Endothelial cell (in vitro differentiated cells): ENCODE results near the gene CPB1. TPM values are rescaled to one million over a fixed set of nuclear protein-coding genes. Genes with fewer than 3 reads are reported as not detected.

Experiments used
- DNase-seq: peaks from one replicate; pipeline ENCODE4 v3.0.0; 2021; ENCODE audit warnings: low spot score
- H3K27ac Mint-ChIP-seq: one replicate; pipeline ENCODE4 v1.8.0; 2021; ENCODE audit warnings: mixed read lengths, inconsistent platforms; ENCODE audit not compliant: unreplicated experiment
- H3K27me3 Mint-ChIP-seq: one replicate; pipeline ENCODE4 v1.8.0; 2021; ENCODE audit warnings: mild to moderate bottlenecking, moderate library complexity, mixed read lengths, inconsistent platforms; ENCODE audit not compliant: unreplicated experiment
- H3K36me3 Mint-ChIP-seq: one replicate; pipeline ENCODE4 v1.8.0; 2021; ENCODE audit warnings: mild to moderate bottlenecking, low read depth, mixed read lengths, inconsistent platforms; ENCODE audit not compliant: unreplicated experiment
- H3K4me1 Mint-ChIP-seq: one replicate; pipeline ENCODE4 v1.8.0; 2021; ENCODE audit warnings: mild to moderate bottlenecking, mixed read lengths, inconsistent platforms; ENCODE audit not compliant: unreplicated experiment
- H3K4me3 Mint-ChIP-seq: one replicate; pipeline ENCODE4 v1.8.0; 2021; ENCODE audit warnings: mild to moderate bottlenecking, mixed read lengths, inconsistent platforms; ENCODE audit not compliant: unreplicated experiment
- H3K9me3 Mint-ChIP-seq: one replicate; pipeline ENCODE4 v1.8.0; 2021; ENCODE audit warnings: mixed read lengths, inconsistent platforms; ENCODE audit not compliant: unreplicated experiment
- CTCF ChIP-seq: fragments of 200-600 bp; sonication (generic); IDR thresholded peaks from one replicate; pipeline ENCODE4 v1.5.0; 2021; ENCODE audit warnings: antibody characterized with exemption; ENCODE audit not compliant: unreplicated experiment
- total RNA-seq: library from RNA; stranded (reverse); fragmentation: NEBNext Ultra II Directional; extraction: Animal tissue kit (Norgen Biotek cat#: 25700); gene quantifications from one replicate; pipeline ENCODE4 v1.2.1, GENCODE V29; 2021; ENCODE audit not compliant: unreplicated experiment

Gene CPB1
- total RNA-seq, 1 donor from 2014 or later, result 37.2 TPM

DNA sequence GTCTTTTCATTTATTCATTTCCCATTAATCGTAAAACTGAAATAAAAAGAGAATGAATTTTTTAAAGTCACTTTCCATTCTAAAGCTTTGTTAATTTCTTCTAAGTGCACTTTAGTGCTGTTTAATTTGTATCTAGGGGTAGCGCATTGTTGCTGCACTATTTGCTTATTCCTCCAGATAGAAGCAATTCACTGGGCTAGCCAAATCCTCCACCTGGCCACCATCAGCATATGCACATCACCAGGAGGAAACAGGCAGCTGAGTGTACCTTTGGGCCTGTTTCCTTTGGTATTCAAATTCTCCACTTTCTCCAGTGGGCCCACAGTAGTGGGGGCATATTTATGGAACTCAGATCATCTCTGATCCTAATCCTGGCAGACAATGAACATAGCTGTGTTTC, 29.8 kb upstream of the CPB1 start:
- Mint-ChIP-seq H3K4me3 (no peak overlapping the region), H3K4me1 (no peaks in the 10 kb centered on the region), H3K27me3 (peaks cover 1% of the 10 kb centered on the region), H3K9me3 (no peaks in the 10 kb centered on the region), H3K27ac (no peak overlapping the region), H3K36me3 (no peaks in the 10 kb centered on the region)
- TF ChIP-seq CTCF, result no peak
- DNase-seq, result no peak

DNA sequence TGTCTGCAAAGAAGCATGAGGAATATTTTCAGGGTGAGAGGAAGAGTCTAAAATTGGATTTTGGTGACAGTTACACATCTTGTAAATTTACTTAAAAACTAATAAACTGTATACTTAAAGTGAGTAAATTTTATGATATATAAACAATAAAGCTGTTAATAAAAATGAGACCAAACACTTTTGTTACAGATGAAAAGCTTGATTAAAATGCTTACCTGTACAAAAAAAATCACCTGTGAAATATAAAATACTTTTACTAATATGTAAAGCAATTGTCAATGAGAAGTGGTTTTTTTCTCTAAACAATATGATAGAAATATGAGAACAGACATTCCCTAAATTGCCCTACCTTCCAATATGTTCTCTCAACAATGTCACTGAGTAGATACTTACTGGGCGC, 27.2 kb upstream of the CPB1 start:
- no peak for TF ChIP-seq CTCF
- H3K27me3 Mint-ChIP-seq, result no peaks in the 10 kb centered on the region
- no peaks in the 10 kb centered on the region for H3K9me3 Mint-ChIP-seq
- H3K4me1 Mint-ChIP-seq, result no peaks in the 10 kb centered on the region
- H3K36me3 Mint-ChIP-seq, result no peaks in the 10 kb centered on the region
- H3K4me3 Mint-ChIP-seq, result no peak overlapping the region
- DNase-seq, result no peak
- H3K27ac Mint-ChIP-seq, result no peak overlapping the region

- H3K36me3 Mint-ChIP-seq, result no peaks in the 10 kb centered on the region
- no peak overlapping the region for H3K27ac Mint-ChIP-seq
- peaks cover 4% of the 10 kb centered on the region for H3K4me1 Mint-ChIP-seq
- H3K27me3 Mint-ChIP-seq, result no peaks in the 10 kb centered on the region
- no peak overlapping the region for H3K4me3 Mint-ChIP-seq
- no peak for DNase-seq
- H3K9me3 Mint-ChIP-seq, result no peaks in the 10 kb centered on the region
- no peak for TF ChIP-seq CTCF
Measured at GRCh38 chr3:148809835-148810234, 17.8 kb upstream of the CPB1 start.

GRCh38 chr3:148815316-148816110, 12.1 kb upstream of the CPB1 start:
- Mint-ChIP-seq H3K4me3 (no peak overlapping the region), H3K27ac (no peak overlapping the region), H3K27me3 (no peaks in the 10 kb centered on the region), H3K9me3 (no peaks in the 10 kb centered on the region), H3K4me1 (no peaks in the 10 kb centered on the region), H3K36me3 (no peaks in the 10 kb centered on the region)
- TF ChIP-seq CTCF, result no peak
- DNase-seq, result no peak

- Mint-ChIP-seq H3K4me1 (no peaks in the 10 kb centered on the region), H3K27ac (no peak overlapping the region), H3K4me3 (no peak overlapping the region), H3K36me3 (no peaks in the 10 kb centered on the region), H3K9me3 (no peaks in the 10 kb centered on the region), H3K27me3 (no peaks in the 10 kb centered on the region)
- TF ChIP-seq CTCF, result no peak
- DNase-seq, result no peak
Measured at GRCh38 chr3:148816427-148816826, 11.2 kb upstream of the CPB1 start.
